Osteocyte (in vitro differentiated cells): ENCODE results near the gene HECW1. TPM values are rescaled to one million over a fixed set of nuclear protein-coding genes. Genes with fewer than 3 reads are reported as not detected.

Experiments used
- DNase-seq: peaks from one replicate; pipeline ENCODE4 v3.0.0; 2021; ENCODE audit warnings: mixed read lengths; ENCODE audit not compliant: unreplicated experiment; ENCODE audit errors: extremely low spot score
- H3K27ac Mint-ChIP-seq: one replicate; pipeline ENCODE4 v1.8.0; 2021; ENCODE audit warnings: mild to moderate bottlenecking, mixed read lengths; ENCODE audit not compliant: unreplicated experiment
- H3K27me3 Mint-ChIP-seq: one replicate; pipeline ENCODE4 v1.8.0; 2021; ENCODE audit warnings: mixed read lengths; ENCODE audit not compliant: unreplicated experiment
- H3K36me3 Mint-ChIP-seq: one replicate; pipeline ENCODE4 v1.8.0; 2021; ENCODE audit warnings: mixed read lengths; ENCODE audit not compliant: unreplicated experiment
- H3K4me1 Mint-ChIP-seq: one replicate; pipeline ENCODE4 v1.8.0; 2021; ENCODE audit warnings: mixed read lengths; ENCODE audit not compliant: unreplicated experiment
- H3K4me3 Mint-ChIP-seq: one replicate; pipeline ENCODE4 v1.8.0; 2021; ENCODE audit warnings: mild to moderate bottlenecking, moderate library complexity, mixed read lengths; ENCODE audit not compliant: unreplicated experiment
- H3K9me3 Mint-ChIP-seq: one replicate; pipeline ENCODE4 v1.8.0; 2021; ENCODE audit warnings: mixed read lengths; ENCODE audit not compliant: unreplicated experiment
- CTCF ChIP-seq: fragments of 200-600 bp; sonication (generic); IDR thresholded peaks from 2 replicates; pipeline ENCODE4 v1.5.0; 2021; ENCODE audit warnings: antibody characterized with exemption, mild to moderate bottlenecking, moderate library complexity
- total RNA-seq: library from RNA; stranded (reverse); gene quantifications from 2 replicates; pipeline ENCODE4 v1.2.1, GENCODE V29; 2021

The HECW1 gene
- total RNA-seq, 1 donor from 2014 or later, result 0.16 TPM

- Mint-ChIP-seq H3K4me1 (peaks cover 2% of the 10 kb centered on the region), H3K27ac (no peak overlapping the region), H3K9me3 (no peaks in the 10 kb centered on the region), H3K4me3 (no peak overlapping the region), H3K36me3 (no peaks in the 10 kb centered on the region), H3K27me3 (peaks cover 6% of the 10 kb centered on the region)
- no peak for DNase-seq
- TF ChIP-seq CTCF, result no peak
Measured at GRCh38 chr7:43234968-43235367, 122.5 kb downstream of the HECW1 start.

GRCh38 chr7:43240565-43240964 lies 128.1 kb downstream of the HECW1 start:
- Mint-ChIP-seq H3K4me3 (no peak overlapping the region), H3K36me3 (no peaks in the 10 kb centered on the region), H3K27me3 (peaks cover 10% of the 10 kb centered on the region), H3K4me1 (peaks cover 2% of the 10 kb centered on the region), H3K9me3 (no peaks in the 10 kb centered on the region), H3K27ac (no peak overlapping the region)
- DNase-seq, result no peak
- no peak for TF ChIP-seq CTCF

- peaks cover 2% of the 10 kb centered on the region for H3K4me1 Mint-ChIP-seq
- no peaks in the 10 kb centered on the region for H3K36me3 Mint-ChIP-seq
- TF ChIP-seq CTCF, result no peak
- H3K27me3 Mint-ChIP-seq, result peaks cover 21% of the 10 kb centered on the region
- H3K27ac Mint-ChIP-seq, result no peak overlapping the region
- no peaks in the 10 kb centered on the region for H3K9me3 Mint-ChIP-seq
- DNase-seq, result no peak
- no peak overlapping the region for H3K4me3 Mint-ChIP-seq
Measured at GRCh38 chr7:43242628-43243255, 130.3 kb downstream of the HECW1 start.

GRCh38 chr7:43244232-43244631 lies 131.8 kb downstream of the HECW1 start:
- no peaks in the 10 kb centered on the region for H3K9me3 Mint-ChIP-seq
- DNase-seq, result no peak
- TF ChIP-seq CTCF, result no peak
- H3K4me1 Mint-ChIP-seq, result peaks cover 3% of the 10 kb centered on the region
- no peaks in the 10 kb centered on the region for H3K36me3 Mint-ChIP-seq
- H3K4me3 Mint-ChIP-seq, result no peak overlapping the region
- no peak overlapping the region for H3K27ac Mint-ChIP-seq
- H3K27me3 Mint-ChIP-seq, result peaks cover 21% of the 10 kb centered on the region

GRCh38 chr7:43244784-43245183 lies 132.3 kb downstream of the HECW1 start:
- no peak for TF ChIP-seq CTCF
- H3K4me1 Mint-ChIP-seq, result peaks cover 5% of the 10 kb centered on the region
- H3K36me3 Mint-ChIP-seq, result no peaks in the 10 kb centered on the region
- H3K4me3 Mint-ChIP-seq, result no peak overlapping the region
- DNase-seq, result no peak
- no peak overlapping the region for H3K27ac Mint-ChIP-seq
- no peaks in the 10 kb centered on the region for H3K9me3 Mint-ChIP-seq
- H3K27me3 Mint-ChIP-seq, result peaks cover 21% of the 10 kb centered on the region
